ENCODE results near the gene ZNF608. TPM values are rescaled to one million over a fixed set of nuclear protein-coding genes. Genes with fewer than 3 reads are reported as not detected.
A peak's percentile ranks its signal among the peaks of the same experiment; 100 is the strongest.

The ZNF608 gene
- total RNA-seq, 4 donors from 2014 or later, result 16.3 to 34.8 (median 23.7) TPM

DNA sequence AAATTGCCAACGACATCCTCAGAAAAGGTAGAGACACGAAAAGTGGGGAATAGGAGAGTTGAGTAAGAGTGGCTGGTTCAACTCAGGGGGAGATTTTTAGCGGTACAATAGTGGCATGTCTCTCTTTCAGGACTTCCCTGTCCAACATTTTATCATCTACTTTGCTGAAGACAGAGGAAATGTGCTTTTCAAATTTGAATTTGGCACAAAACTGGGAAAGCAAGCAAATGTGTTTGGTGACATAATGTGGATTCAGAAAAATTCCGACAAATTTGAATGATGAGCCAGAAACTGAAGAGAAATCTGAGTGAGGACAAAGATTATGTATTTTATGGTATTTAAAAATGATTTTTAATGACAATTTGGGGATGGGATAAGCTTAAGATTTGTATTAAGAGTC is 33.6 kb upstream of the ZNF608 start:
- WGBS, 2 donors, result 90 to 97% methylated on average over 4 of the region's 4 CpGs

DNA sequence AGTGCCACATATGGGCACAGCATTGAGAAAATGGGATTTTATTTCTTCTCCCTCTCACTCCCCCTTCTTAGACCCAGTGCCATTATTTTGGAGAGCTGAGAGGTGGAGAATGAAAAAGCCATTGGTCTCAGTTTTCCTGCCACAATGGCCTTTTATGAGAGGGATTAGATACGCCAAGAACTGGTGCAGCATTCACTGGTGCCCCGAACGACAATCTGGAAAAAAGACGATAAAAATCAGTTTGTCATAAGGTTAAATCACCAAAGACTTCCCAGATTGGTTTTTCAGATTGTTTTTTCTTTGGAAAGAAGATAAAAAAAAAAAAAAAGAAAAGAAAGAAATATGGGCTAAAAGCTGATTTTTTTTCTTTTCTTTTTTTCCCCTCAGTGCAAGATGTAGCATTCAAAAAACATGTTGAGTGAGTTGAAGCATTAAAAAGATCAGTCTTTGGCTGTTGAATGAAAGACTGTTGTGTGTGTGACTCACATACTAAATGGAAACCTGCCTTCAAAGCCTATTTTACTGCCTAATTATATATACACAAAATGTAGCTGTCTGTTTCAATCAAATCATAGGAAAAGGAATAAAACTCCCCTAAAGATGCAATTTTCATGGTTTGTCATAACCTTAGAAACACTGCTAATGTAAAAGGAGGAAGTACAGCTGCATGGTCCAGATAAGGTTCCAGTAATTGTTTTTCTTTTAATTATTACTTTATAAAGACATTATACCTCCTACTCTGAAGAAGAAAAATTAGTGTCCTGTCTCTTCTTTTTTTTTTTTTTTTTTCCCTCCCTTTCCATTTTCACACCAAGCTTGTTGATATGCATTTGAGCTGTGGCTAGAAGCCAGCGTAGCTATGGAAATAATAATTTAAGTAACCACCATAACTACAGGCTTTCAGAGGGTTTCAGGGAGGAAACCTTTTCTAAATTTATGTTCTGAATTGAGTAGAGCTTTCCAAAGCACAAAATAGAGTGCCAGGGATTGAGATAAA is 27.2 kb upstream of the ZNF608 start:
- Histone ChIP-seq H3K27me3 (no peaks in the 10 kb centered on the region), H3K9me3 (no peaks in the 10 kb centered on the region), H3K4me1 (no peaks in the 10 kb centered on the region), H3K36me3 (no peaks in the 10 kb centered on the region), H3K27ac (peak overlapping the region in 2 of 4 donors; percentile 32 to 58), H3K4me3 (no peak overlapping the region)
- TF ChIP-seq, protein P1, sequence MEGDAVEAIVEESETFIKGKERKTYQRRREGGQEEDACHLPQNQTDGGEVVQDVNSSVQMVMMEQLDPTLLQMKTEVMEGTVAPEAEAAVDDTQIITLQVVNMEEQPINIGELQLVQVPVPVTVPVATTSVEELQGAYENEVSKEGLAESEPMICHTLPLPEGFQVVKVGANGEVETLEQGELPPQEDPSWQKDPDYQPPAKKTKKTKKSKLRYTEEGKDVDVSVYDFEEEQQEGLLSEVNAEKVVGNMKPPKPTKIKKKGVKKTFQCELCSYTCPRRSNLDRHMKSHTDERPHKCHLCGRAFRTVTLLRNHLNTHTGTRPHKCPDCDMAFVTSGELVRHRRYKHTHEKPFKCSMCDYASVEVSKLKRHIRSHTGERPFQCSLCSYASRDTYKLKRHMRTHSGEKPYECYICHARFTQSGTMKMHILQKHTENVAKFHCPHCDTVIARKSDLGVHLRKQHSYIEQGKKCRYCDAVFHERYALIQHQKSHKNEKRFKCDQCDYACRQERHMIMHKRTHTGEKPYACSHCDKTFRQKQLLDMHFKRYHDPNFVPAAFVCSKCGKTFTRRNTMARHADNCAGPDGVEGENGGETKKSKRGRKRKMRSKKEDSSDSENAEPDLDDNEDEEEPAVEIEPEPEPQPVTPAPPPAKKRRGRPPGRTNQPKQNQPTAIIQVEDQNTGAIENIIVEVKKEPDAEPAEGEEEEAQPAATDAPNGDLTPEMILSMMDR (IDR thresholded peaks at IDR 0.05), result no peak
- TF ChIP-seq EP300 (IDR thresholded peaks at IDR 0.05) (no peak), POLR2A (IDR thresholded peaks at IDR 0.05) (no peak)
- 59 to 68% methylated on average over 5 of the region's 5 CpGs for WGBS, 2 donors
- no peak for DNase-seq (ENCODE audit: low spot score in 2 of 2)

More for the DNA sequence above, 33.6 kb upstream of the ZNF608 start:
- H3K9me3 ChIP-seq, result peaks cover 0 to 5% (median 0%) of the 10 kb centered on the region in 4 donors
- no peaks in the 10 kb centered on the region for H3K27me3 ChIP-seq
- no peak for DNase-seq (ENCODE audit: low spot score in 2 of 2)
- H3K4me1 ChIP-seq, result no peaks in the 10 kb centered on the region
- no peaks in the 10 kb centered on the region for H3K36me3 ChIP-seq
- no peak overlapping the region for H3K4me3 ChIP-seq
- TF ChIP-seq POLR2A (IDR thresholded peaks at IDR 0.05), result no peak
- TF ChIP-seq, protein P1 (IDR thresholded peaks at IDR 0.05), result no peak
- no peak for TF ChIP-seq EP300 (IDR thresholded peaks at IDR 0.05)
- H3K27ac ChIP-seq, result no peak overlapping the region

DNA sequence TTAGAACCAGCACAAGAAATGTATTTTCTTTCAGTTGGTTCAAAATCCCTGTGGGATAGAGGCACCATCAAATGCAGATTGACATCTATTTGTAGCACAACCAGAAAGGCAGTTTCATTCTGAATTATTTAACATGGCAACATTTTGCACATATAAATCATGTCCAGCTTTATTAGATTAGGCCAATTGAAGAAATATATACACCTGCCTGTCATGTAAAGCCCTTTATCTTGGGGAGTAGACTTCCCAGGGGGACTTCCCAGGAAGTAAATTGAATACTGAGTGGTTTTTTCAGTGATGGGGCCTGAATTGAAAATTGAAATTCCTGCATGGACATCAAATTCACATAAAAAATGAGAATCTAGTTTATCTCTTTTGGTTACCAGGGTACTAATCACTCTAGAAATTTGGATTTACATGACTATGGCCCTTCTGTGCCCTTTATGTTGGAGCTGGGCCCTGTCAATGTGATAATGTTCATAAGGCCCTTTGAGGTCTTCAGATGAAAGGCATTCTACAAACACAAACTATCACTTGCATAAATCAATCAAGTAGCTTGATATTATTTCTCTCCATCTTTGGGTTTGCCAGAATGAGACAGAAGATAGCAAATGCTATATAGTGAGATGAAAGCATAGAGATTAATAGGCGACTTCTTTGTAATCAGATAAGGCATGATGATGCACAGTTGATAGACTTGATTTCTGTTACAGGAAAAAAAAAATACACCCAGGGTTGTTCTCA is 26.2 kb upstream of the ZNF608 start:
- TF ChIP-seq EP300 (IDR thresholded peaks at IDR 0.05), result no peak
- TF ChIP-seq POLR2A (IDR thresholded peaks at IDR 0.05), result no peak
- TF ChIP-seq, protein P1 (IDR thresholded peaks at IDR 0.05), result no peak
- no peak overlapping the region for H3K4me3 ChIP-seq
- no peaks in the 10 kb centered on the region for H3K4me1 ChIP-seq
- no peaks in the 10 kb centered on the region for H3K9me3 ChIP-seq
- H3K36me3 ChIP-seq, result no peaks in the 10 kb centered on the region
- H3K27me3 ChIP-seq, result no peaks in the 10 kb centered on the region
- WGBS, 2 donors, result 66 to 87% methylated on average over 1 of the region's 1 CpG
- no peak for DNase-seq (ENCODE audit: low spot score in 2 of 2)
- peak overlapping the region in 1 of 4 donors; percentile 32 for H3K27ac ChIP-seq

DNA sequence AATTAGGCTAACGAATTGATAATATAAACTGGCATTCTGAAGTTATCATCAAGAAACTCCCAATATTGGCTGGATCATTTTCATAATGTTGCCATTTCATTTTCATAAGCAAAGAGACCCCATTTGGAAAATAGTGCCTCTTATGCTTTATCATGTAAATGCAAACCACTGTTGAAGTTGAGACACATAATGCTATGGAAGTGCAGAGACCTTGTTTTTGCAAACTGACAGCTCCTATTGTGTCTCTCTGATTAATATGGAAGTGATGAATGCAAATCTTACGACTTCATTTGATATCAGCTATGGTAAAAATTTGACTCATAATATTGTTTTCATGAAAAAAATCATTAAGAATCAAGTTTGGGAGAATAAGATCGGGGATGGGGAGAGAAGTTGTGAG is 25.3 kb upstream of the ZNF608 start:
- Histone ChIP-seq H3K27ac (no peak overlapping the region), H3K9me3 (no peaks in the 10 kb centered on the region), H3K36me3 (no peaks in the 10 kb centered on the region), H3K27me3 (no peaks in the 10 kb centered on the region), H3K4me1 (no peaks in the 10 kb centered on the region), H3K4me3 (no peak overlapping the region)
- no peak for DNase-seq (ENCODE audit: low spot score in 2 of 2)
- WGBS, 2 donors, result 86 to 89% methylated on average over 3 of the region's 3 CpGs
- TF ChIP-seq EP300 (IDR thresholded peaks at IDR 0.05), result no peak
- no peak for TF ChIP-seq POLR2A (IDR thresholded peaks at IDR 0.05)
- TF ChIP-seq, protein P1 (IDR thresholded peaks at IDR 0.05), result no peak

Data from tibial nerve (tissue), 4 donors.